ENCODE data around the gene LDLRAD4. TPM values are rescaled to one million over a fixed set of nuclear protein-coding genes. Genes with fewer than 3 reads are reported as not detected.

Gene LDLRAD4
- total and polyA plus RNA-seq, 11 donors, result 10.4 to 44.0 (median 29.6) TPM

- Histone ChIP-seq H3K4me3 (no peak overlapping the region), H3K4me1 (peaks cover 4 to 54% (median 22%) of the 10 kb centered on the region in 12 donors), H3K27ac (no peak overlapping the region), H3K36me3 (no peaks in the 10 kb centered on the region), H3K9me3 (no peaks in the 10 kb centered on the region), H3K27me3 (no peaks in the 10 kb centered on the region)
- DNase-seq (no peak), ATAC-seq (no peak)
- no peak for TF ChIP-seq CTCF (IDR thresholded peaks at IDR 0.05)
- TF ChIP-seq POLR2A (IDR thresholded peaks at IDR 0.05), result no peak
- intact Hi-C loops (cut with DNase I), result no loop called here
- 67 to 87% (median 85%) methylated on average over 4 to 7 of the region's 7 CpGs for WGBS, 4 donors
These were observed 18.5 kb downstream of the LDLRAD4 start for GRCh38 chr18:13237073-13237472.

- H3K4me1 ChIP-seq, result peaks cover 0 to 48% (median 17%) of the 10 kb centered on the region in 12 donors
- no peak overlapping the region for H3K27ac ChIP-seq
These were observed 19.1 kb downstream of the LDLRAD4 start for GRCh38 chr18:13237641-13238040.

GRCh38 chr18:13239171-13239956 lies 20.8 kb downstream of the LDLRAD4 start:
- no peak for TF ChIP-seq CTCF (IDR thresholded peaks at IDR 0.05)
- TF ChIP-seq POLR2A (IDR thresholded peaks at IDR 0.05), result no peak
- intact Hi-C loops (cut with DNase I), result no loop called here
- Histone ChIP-seq H3K36me3 (peaks cover 0 to 4% (median 0%) of the 10 kb centered on the region in 9 donors), H3K27ac (no peak overlapping the region), H3K27me3 (no peaks in the 10 kb centered on the region), H3K9me3 (no peaks in the 10 kb centered on the region), H3K4me3 (no peak overlapping the region), H3K4me1 (peaks cover 0 to 41% (median 10%) of the 10 kb centered on the region in 12 donors)
- peak in 3 of 4 donors; percentile 11 to 30 (median 19) for ATAC-seq
- WGBS, 4 donors, result 82 to 85% (median 84%) methylated on average over 9 to 13 of the region's 13 CpGs
- no peak for DNase-seq

More at GRCh38 chr18:13237641-13238040, 19.1 kb downstream of the LDLRAD4 start:
- WGBS, 4 donors, result 79 to 100% (median 90%) methylated on average over 3 of the region's 3 CpGs
- TF ChIP-seq POLR2A (IDR thresholded peaks at IDR 0.05) (no peak), CTCF (IDR thresholded peaks at IDR 0.05) (no peak)
- Histone ChIP-seq H3K27me3 (no peaks in the 10 kb centered on the region), H3K4me3 (no peak overlapping the region), H3K9me3 (no peaks in the 10 kb centered on the region), H3K36me3 (peaks cover 0 to under 1% (median 0%) of the 10 kb centered on the region in 9 donors)
- intact Hi-C loops (cut with DNase I), result no loop called here
- ATAC-seq (no peak), DNase-seq (no peak)

- no peaks in the 10 kb centered on the region for H3K27me3 ChIP-seq
- H3K9me3 ChIP-seq, result no peaks in the 10 kb centered on the region
- intact Hi-C loops (cut with DNase I), result no loop called here
- H3K4me3 ChIP-seq, result no peak overlapping the region
- peaks cover 0 to 41% (median 8%) of the 10 kb centered on the region in 12 donors for H3K4me1 ChIP-seq
- no peak overlapping the region for H3K27ac ChIP-seq
- ATAC-seq (no peak), DNase-seq (no peak)
- H3K36me3 ChIP-seq, result peaks cover 0 to 4% (median 0%) of the 10 kb centered on the region in 9 donors
- 92 to 97% (median 96%) methylated on average over 14 to 15 of the region's 15 CpGs for WGBS, 4 donors
- no peak for TF ChIP-seq CTCF (IDR thresholded peaks at IDR 0.05)
- no peak for TF ChIP-seq POLR2A (IDR thresholded peaks at IDR 0.05)
These were observed 21.6 kb downstream of the LDLRAD4 start for GRCh38 chr18:13240060-13240725.
